Sigmoid colon (tissue), 7 donors: ENCODE measurements around the gene TSPAN18. TPM values are rescaled to one million over a fixed set of nuclear protein-coding genes. Genes with fewer than 3 reads are reported as not detected.

Experiments used
- DNase-seq: peaks from one replicate; pipeline ENCODE4 v3.0.0-alpha.2; 2019
- H3K27ac ChIP-seq, 4 donors: fragments of 200-600 bp; sonication (generic); one replicate each; pipeline ENCODE4 v1.5.1; 2016 to 2019; ENCODE audit warnings: mild to moderate bottlenecking in 1 of 4
- H3K27me3 ChIP-seq, 3 donors: fragments of 200-600 bp; sonication (generic); one replicate each; pipeline ENCODE4 v1.5.1; 2019; ENCODE audit warnings: mild to moderate bottlenecking in 1 of 3
- H3K36me3 ChIP-seq, 4 donors: fragments of 200-600 bp; sonication (generic); one replicate each; pipeline ENCODE4 v1.5.1; 2016 to 2019
- H3K4me1 ChIP-seq, 4 donors: fragments of 200-600 bp; sonication (generic); one replicate each; pipeline ENCODE4 v1.5.1; 2017 to 2019
- H3K4me3 ChIP-seq, 4 donors: fragments of 200-600 bp; sonication (generic); one replicate each; pipeline ENCODE4 v1.5.1; 2017 to 2019; ENCODE audit warnings: mild to moderate bottlenecking in 2 of 4, moderate library complexity in 1 of 4
- H3K9me3 ChIP-seq, 4 donors: fragments of 200-600 bp in 3 of 4; sonication (generic) in 3 of 4; one replicate each; pipeline versions ENCODE4 v1.5.1 to v1.6.1; 2013 to 2019
- EP300 ChIP-seq, 4 donors: sonication (generic); formaldehyde crosslinking; IDR thresholded peaks; one replicate each; pipeline ENCODE4 v1.6.1; 2017; ENCODE audit warnings: antibody characterized with exemption in 4 of 4
- POLR2A ChIP-seq, 2 donors: fragments of 450-650 bp; IDR thresholded peaks; one replicate each; pipeline ENCODE4 v1.6.1; 2016; ENCODE audit warnings: antibody characterized with exemption in 2 of 2, mild to moderate bottlenecking in 2 of 2, moderate library complexity in 2 of 2
- POLR2AphosphoS5 ChIP-seq, 4 donors: sonication (generic); formaldehyde crosslinking; IDR thresholded peaks; one replicate each; pipeline ENCODE4 v1.6.1; 2017; ENCODE audit warnings: antibody characterized with exemption in 4 of 4
- WGBS, 2 donors: extraction: QIAGEN DNeasy Blood & Tissue Kit; methylation state at CpG; one replicate each; pipeline ENCODE4 v1.1.7; 2013; 5-methylcytosine and 5-hydroxymethylcytosine counted together
- intact Hi-C: fragments of 100-400 bp; cut with DNase I; formaldehyde crosslinking; loops from one replicate; pipeline ENCODE4 v1.15.1; 2023
- polyA plus RNA-seq, 3 donors: library from polyadenylated mRNA; stranded (reverse); fragments of 200-250 nt; gene quantifications; one replicate each; pipeline ENCODE4 v1.2.3, GENCODE V29; 2013
- total RNA-seq, 4 donors: library from RNA; depleted of rRNA; stranded (reverse); fragments of >200 nt; gene quantifications; one replicate each; pipeline ENCODE4 v1.1.0, GENCODE V29; 2016
- TF ChIP-seq, protein P1 (sequence below), 4 experiments: fragments of 450-650 bp in 3 of 4; fragments of 200-600 bp in 1 of 4; IDR thresholded peaks; one replicate each; pipeline ENCODE4 v1.5.1; 2016 to 2019; ENCODE audit warnings: antibody characterized with exemption in 4 of 4, mild to moderate bottlenecking in 3 of 4, moderate library complexity in 2 of 4
- donor health status: healthy with polysubstance abuse.
- donor health status: Bipolar disorder and iron deficiency.
- donor health status: healthy.

The TSPAN18 gene
- total and polyA plus RNA-seq, 7 donors: 0.23 to 75.3 (median 13.8) TPM

DNA sequence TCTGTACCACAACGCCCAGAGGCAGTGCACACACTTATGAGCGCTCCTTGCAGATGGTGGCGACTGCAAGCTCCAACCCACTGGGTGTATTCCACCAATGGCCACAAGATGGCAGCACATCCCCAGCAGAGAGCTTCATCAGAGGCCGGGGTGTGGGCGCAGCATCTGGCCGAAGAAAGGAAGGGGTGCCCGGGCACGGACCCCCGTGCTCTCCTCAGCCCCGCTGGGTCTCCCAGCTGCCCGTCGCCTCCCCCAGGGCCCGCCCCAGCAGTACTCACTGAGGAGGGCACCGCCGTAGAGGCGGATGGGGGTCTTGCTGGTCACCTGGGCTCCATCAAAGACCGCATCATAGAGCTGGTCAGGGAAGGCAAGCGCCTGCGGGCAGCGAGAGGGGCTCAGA, 209.8 kb downstream of the TSPAN18 start:
- H3K4me3 ChIP-seq: no peak overlapping the region
- intact Hi-C loops: loop anchor here (1.0 to 10.0 kb wide), 3 partner anchors 169 to 396 kb away; no protein-coding TSS in a partner anchor
- 32 to 33% methylated on average over 20 of the region's 20 CpGs for WGBS, 2 donors
- H3K27ac ChIP-seq: no peak overlapping the region
- no peaks in the 10 kb centered on the region for H3K27me3 ChIP-seq
- peak; percentile 89 for DNase-seq
- TF ChIP-seq, protein P1, sequence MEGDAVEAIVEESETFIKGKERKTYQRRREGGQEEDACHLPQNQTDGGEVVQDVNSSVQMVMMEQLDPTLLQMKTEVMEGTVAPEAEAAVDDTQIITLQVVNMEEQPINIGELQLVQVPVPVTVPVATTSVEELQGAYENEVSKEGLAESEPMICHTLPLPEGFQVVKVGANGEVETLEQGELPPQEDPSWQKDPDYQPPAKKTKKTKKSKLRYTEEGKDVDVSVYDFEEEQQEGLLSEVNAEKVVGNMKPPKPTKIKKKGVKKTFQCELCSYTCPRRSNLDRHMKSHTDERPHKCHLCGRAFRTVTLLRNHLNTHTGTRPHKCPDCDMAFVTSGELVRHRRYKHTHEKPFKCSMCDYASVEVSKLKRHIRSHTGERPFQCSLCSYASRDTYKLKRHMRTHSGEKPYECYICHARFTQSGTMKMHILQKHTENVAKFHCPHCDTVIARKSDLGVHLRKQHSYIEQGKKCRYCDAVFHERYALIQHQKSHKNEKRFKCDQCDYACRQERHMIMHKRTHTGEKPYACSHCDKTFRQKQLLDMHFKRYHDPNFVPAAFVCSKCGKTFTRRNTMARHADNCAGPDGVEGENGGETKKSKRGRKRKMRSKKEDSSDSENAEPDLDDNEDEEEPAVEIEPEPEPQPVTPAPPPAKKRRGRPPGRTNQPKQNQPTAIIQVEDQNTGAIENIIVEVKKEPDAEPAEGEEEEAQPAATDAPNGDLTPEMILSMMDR (IDR thresholded peaks at IDR 0.05): peak; percentile 85 to 95 (median 95)
- TF ChIP-seq POLR2A (IDR thresholded peaks at IDR 0.05): no peak
- TF ChIP-seq POLR2AphosphoS5 (IDR thresholded peaks at IDR 0.05): peak in 1 of 4 donors; percentile 34
- H3K36me3 ChIP-seq: no peaks in the 10 kb centered on the region
- H3K4me1 ChIP-seq: peaks cover 0 to 16% (median 8%) of the 10 kb centered on the region in 4 donors
- no peaks in the 10 kb centered on the region for H3K9me3 ChIP-seq

DNA sequence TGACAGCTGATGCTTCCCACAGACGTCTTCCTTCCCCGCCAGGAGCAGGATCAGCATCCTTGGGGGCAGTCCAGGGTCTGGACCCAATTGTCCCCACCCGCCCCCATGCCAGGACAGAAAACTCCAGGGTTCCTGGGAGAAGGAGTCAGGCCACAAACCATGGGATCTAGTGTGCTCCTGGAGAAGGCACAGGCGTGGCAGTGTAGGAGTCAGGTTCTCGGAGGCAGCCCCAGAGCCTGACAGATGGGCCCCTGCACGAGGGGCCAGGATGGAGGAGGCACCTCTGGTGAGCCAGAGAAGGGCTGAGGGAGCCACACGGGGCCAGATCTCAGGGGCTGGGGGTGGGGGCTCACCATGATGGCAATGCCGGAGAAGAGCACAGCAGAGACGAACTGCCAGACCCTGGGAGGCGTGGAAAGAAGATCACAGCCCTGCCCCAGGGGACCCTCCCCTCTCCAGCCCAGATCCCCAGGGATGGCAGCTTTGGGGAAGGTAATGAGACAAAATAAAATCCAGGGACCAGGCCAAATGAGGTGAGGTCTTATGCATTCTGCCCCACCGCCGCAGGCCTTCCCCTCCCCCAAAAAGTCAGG, 210.3 kb downstream of the TSPAN18 start:
- no peak overlapping the region for H3K4me3 ChIP-seq
- H3K27me3 ChIP-seq: no peaks in the 10 kb centered on the region
- 79 to 80% methylated on average over 12 of the region's 12 CpGs for WGBS, 2 donors
- TF ChIP-seq, protein P1 (IDR thresholded peaks at IDR 0.05): no peak
- TF ChIP-seq EP300 (IDR thresholded peaks at IDR 0.05): no peak
- TF ChIP-seq POLR2AphosphoS5 (IDR thresholded peaks at IDR 0.05): no peak
- no peak for TF ChIP-seq POLR2A (IDR thresholded peaks at IDR 0.05)
- peaks cover 0 to 16% (median 8%) of the 10 kb centered on the region in 4 donors for H3K4me1 ChIP-seq
- H3K9me3 ChIP-seq: no peaks in the 10 kb centered on the region
- no peaks in the 10 kb centered on the region for H3K36me3 ChIP-seq
- intact Hi-C loops: loop anchor here (1.0 to 10.0 kb wide), 3 partner anchors 168 to 395 kb away; no protein-coding TSS in a partner anchor
- DNase-seq: no peak
- no peak overlapping the region for H3K27ac ChIP-seq

DNA sequence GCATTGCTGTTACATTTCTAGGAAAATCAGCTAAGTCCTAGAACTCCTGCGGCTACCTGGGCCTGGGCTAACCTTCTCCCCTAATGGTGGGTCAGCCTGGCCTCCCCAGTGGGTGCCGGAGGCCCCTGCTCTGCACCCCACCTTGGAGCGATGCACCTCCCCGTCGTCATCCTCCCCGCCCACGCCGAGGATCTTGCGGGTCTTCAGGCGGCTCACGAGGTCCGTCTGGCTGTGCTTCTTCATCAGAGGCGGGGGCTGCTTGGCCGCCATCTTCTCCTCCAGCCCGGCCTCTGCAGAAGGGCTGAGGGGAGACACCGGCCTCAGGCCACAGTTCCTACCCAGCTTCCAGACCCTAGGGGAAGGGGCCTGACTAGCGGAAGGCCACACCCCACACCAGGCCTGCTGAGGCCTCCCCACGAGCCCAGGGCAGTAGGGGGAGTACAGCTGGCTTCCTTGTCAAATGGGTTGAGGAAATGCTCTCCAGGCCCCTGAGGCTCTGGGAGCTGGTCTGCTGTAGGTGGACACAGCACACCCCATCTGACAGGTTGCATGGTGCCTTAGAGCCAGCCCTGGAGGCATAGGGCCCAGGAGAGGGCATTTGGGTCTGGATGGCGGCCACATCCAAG, 211.4 kb downstream of the TSPAN18 start:
- H3K9me3 ChIP-seq: no peaks in the 10 kb centered on the region
- H3K4me1 ChIP-seq: peaks cover 0 to 16% (median 8%) of the 10 kb centered on the region in 4 donors
- no peaks in the 10 kb centered on the region for H3K27me3 ChIP-seq
- 84 to 90% methylated on average over 19 of the region's 19 CpGs for WGBS, 2 donors
- no peak overlapping the region for H3K4me3 ChIP-seq
- intact Hi-C loops: loop anchor here (5.0 to 10.0 kb wide), 2 partner anchors 267 to 394 kb away; no protein-coding TSS in a partner anchor
- H3K27ac ChIP-seq: no peak overlapping the region
- no peaks in the 10 kb centered on the region for H3K36me3 ChIP-seq
- TF ChIP-seq, protein P1 (IDR thresholded peaks at IDR 0.05): no peak
- TF ChIP-seq POLR2AphosphoS5 (IDR thresholded peaks at IDR 0.05): no peak
- no peak for TF ChIP-seq EP300 (IDR thresholded peaks at IDR 0.05)
- TF ChIP-seq POLR2A (IDR thresholded peaks at IDR 0.05): no peak
- no peak for DNase-seq

DNA sequence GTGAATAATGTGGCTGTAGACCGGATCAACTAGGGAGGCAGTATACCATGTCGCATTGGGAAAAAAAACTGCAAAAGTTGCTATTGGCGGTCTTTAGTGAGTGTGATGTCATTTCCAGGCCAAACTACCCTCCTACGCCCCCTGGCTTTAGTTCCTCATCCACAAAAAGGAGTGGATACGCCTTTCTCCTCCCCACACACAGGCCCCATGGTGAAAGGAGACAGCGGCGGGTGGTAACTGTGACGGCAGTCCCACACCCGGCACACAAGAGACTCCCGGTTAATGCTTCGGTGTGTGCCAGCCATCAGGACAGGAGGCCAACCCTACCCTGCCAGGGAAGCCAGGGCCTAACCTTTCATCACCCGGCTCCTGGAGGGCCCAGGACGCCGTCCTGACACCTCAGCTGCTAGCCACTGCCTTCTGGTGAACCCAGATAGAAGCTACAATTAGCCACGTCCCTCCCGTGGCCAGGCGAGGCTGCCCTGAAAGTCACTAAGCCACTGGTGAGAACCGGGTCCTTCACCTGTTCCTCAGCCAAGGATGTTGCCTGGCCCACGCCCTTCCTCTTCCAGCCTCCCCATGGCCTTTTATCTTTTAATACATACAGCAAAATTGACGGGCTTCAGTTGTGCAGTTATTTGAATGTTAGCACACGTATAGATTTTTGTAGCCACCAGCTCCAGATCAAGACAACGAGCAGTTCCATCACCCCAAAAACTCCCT, 213.1 kb downstream of the TSPAN18 start:
- H3K4me3 ChIP-seq: no peak overlapping the region
- WGBS, 2 donors: 73 to 75% methylated on average over 22 of the region's 22 CpGs
- peaks cover 0 to 16% (median 8%) of the 10 kb centered on the region in 4 donors for H3K4me1 ChIP-seq
- DNase-seq: no peak
- no peaks in the 10 kb centered on the region for H3K27me3 ChIP-seq
- no peaks in the 10 kb centered on the region for H3K36me3 ChIP-seq
- TF ChIP-seq EP300 (IDR thresholded peaks at IDR 0.05) (no peak), POLR2AphosphoS5 (IDR thresholded peaks at IDR 0.05) (no peak), POLR2A (IDR thresholded peaks at IDR 0.05) (no peak)
- TF ChIP-seq, protein P1 (IDR thresholded peaks at IDR 0.05): no peak
- intact Hi-C loops: loop anchor here (5.0 to 10.0 kb wide), 2 partner anchors 265 to 392 kb away; no protein-coding TSS in a partner anchor
- H3K9me3 ChIP-seq: no peaks in the 10 kb centered on the region
- H3K27ac ChIP-seq: peak overlapping the region in 2 of 4 donors; percentile 7 to 35
